Fibroblast of gingiva (primary cell): Measurements from ENCODE around the gene OTUD3.
"Not testable (repeated sequence)": the region's sequence is repeated elsewhere in the genome, so short reads cannot be mapped to it uniquely, and the experiment has no call there.

Experiments
- DNase-seq: peaks from one replicate; pipeline ENCODE4 v3.0.0-alpha.2; 2011; ENCODE audit warnings: low read depth

The OTUD3 gene

GRCh38 chr1:19882111-19883071 lies at the start of gene OTUD3:
TSS of gene OTUD3 (plus strand) at chr1:19882395. CDS start at chr1:19882514, 119 bp downstream.
- DNase-seq: peak; percentile 95

GRCh38 chr1:19835578-19835977 lies 46.6 kb upstream of the OTUD3 start:
- no peak for DNase-seq

GRCh38 chr1:19837866-19838265 lies 44.3 kb upstream of the OTUD3 start:
- no peak for DNase-seq

GRCh38 chr1:19840228-19840627 lies 42.0 kb upstream of the OTUD3 start:
- DNase-seq: no peak

GRCh38 chr1:19844731-19845495 lies 37.3 kb upstream of the OTUD3 start:
- DNase-seq: no peak

GRCh38 chr1:19845555-19845954 lies 36.6 kb upstream of the OTUD3 start:
- no peak for DNase-seq

GRCh38 chr1:19846338-19846737 lies 35.9 kb upstream of the OTUD3 start:
- DNase-seq: no peak

GRCh38 chr1:19847334-19847733 lies 34.9 kb upstream of the OTUD3 start:
- DNase-seq: not testable (repeated sequence)

- not testable (repeated sequence) for DNase-seq
These were observed 32.9 kb upstream of the OTUD3 start for GRCh38 chr1:19849307-19849706.

- DNase-seq: no peak
These were observed 32.0 kb upstream of the OTUD3 start for GRCh38 chr1:19850214-19850613.

GRCh38 chr1:19852036-19852435 lies 30.2 kb upstream of the OTUD3 start:
- DNase-seq: no peak

GRCh38 chr1:19854866-19855265 lies 27.3 kb upstream of the OTUD3 start:
- no peak for DNase-seq

GRCh38 chr1:19858893-19859292 lies 23.3 kb upstream of the OTUD3 start:
- DNase-seq: no peak

- DNase-seq: no peak
These were observed 22.3 kb upstream of the OTUD3 start for GRCh38 chr1:19859876-19860275.

GRCh38 chr1:19860418-19860817 lies 21.8 kb upstream of the OTUD3 start:
- DNase-seq: no peak

GRCh38 chr1:19861034-19861433 lies 21.2 kb upstream of the OTUD3 start:
- no peak for DNase-seq

- DNase-seq: no peak
These were observed 20.2 kb upstream of the OTUD3 start for GRCh38 chr1:19861842-19862530.

GRCh38 chr1:19862944-19863343 lies 19.3 kb upstream of the OTUD3 start:
- DNase-seq: no peak

GRCh38 chr1:19864570-19865160 lies 17.5 kb upstream of the OTUD3 start:
- no peak for DNase-seq

GRCh38 chr1:19866029-19866428 lies 16.2 kb upstream of the OTUD3 start:
- DNase-seq: no peak

- DNase-seq: peak; percentile 54
These were observed 15.4 kb upstream of the OTUD3 start for GRCh38 chr1:19866758-19867157.

- not testable (repeated sequence) for DNase-seq
These were observed 13.6 kb upstream of the OTUD3 start for GRCh38 chr1:19868575-19868974.
